Measurements from ENCODE around the gene PPP2R3B.
"Not testable (repeated sequence)": the region's sequence is repeated elsewhere in the genome, so short reads cannot be mapped to it uniquely, and the experiment has no call there.

Gene PPP2R3B

GRCh38 chrX:352582-353314 is 34.0 kb downstream of the PPP2R3B start:
- no peak for DNase-seq

- no peak for DNase-seq
Observed at GRCh38 chrX:352181-352580, 34.5 kb downstream of the PPP2R3B start.

GRCh38 chrX:351736-352135 is 35.0 kb downstream of the PPP2R3B start:
- no peak for DNase-seq

GRCh38 chrX:351324-351641 is 35.4 kb downstream of the PPP2R3B start:
- not testable (repeated sequence) for DNase-seq

GRCh38 chrX:350534-351323 is 36.0 kb downstream of the PPP2R3B start:
- no peak for DNase-seq

- no peak for DNase-seq
Observed at GRCh38 chrX:350148-350533, 36.6 kb downstream of the PPP2R3B start.

GRCh38 chrX:349702-350101 is 37.0 kb downstream of the PPP2R3B start:
- no peak for DNase-seq

GRCh38 chrX:349196-349595 is 37.5 kb downstream of the PPP2R3B start:
- DNase-seq, result no peak

GRCh38 chrX:348461-349117 is 38.1 kb downstream of the PPP2R3B start:
- no peak for DNase-seq

- no peak for DNase-seq
Observed at GRCh38 chrX:347351-348117, 39.2 kb downstream of the PPP2R3B start.

GRCh38 chrX:346034-346813 is 40.5 kb downstream of the PPP2R3B start:
- DNase-seq, result no peak

- no peak for DNase-seq
Observed at GRCh38 chrX:345020-345925, 41.4 kb downstream of the PPP2R3B start.

GRCh38 chrX:344371-344901 is 42.3 kb downstream of the PPP2R3B start:
- DNase-seq, result no peak

- no peak for DNase-seq
Observed at GRCh38 chrX:341541-342101, 45.1 kb downstream of the PPP2R3B start.

- no peak for DNase-seq
Observed at GRCh38 chrX:340641-341423, 45.9 kb downstream of the PPP2R3B start.

GRCh38 chrX:340121-340520 is 46.6 kb downstream of the PPP2R3B start:
- no peak for DNase-seq

- DNase-seq, result no peak
Observed at GRCh38 chrX:338836-339400, 47.8 kb downstream of the PPP2R3B start.

- no peak for DNase-seq
Observed at GRCh38 chrX:338281-338835, 48.3 kb downstream of the PPP2R3B start.

- DNase-seq, result no peak
Observed at GRCh38 chrX:337331-337831, 49.3 kb downstream of the PPP2R3B start.

Data from NCI-H2107 (cell line).